ENCODE data around the gene AGFG2. TPM values are rescaled to one million over a fixed set of nuclear protein-coding genes. Genes with fewer than 3 reads are reported as not detected.

Gene AGFG2
- total and polyA plus RNA-seq, 2 of the 13 experiments (the other 11 are each of a cell fraction or from before 2014, with no cell fraction given): 125 to 132 TPM

DNA sequence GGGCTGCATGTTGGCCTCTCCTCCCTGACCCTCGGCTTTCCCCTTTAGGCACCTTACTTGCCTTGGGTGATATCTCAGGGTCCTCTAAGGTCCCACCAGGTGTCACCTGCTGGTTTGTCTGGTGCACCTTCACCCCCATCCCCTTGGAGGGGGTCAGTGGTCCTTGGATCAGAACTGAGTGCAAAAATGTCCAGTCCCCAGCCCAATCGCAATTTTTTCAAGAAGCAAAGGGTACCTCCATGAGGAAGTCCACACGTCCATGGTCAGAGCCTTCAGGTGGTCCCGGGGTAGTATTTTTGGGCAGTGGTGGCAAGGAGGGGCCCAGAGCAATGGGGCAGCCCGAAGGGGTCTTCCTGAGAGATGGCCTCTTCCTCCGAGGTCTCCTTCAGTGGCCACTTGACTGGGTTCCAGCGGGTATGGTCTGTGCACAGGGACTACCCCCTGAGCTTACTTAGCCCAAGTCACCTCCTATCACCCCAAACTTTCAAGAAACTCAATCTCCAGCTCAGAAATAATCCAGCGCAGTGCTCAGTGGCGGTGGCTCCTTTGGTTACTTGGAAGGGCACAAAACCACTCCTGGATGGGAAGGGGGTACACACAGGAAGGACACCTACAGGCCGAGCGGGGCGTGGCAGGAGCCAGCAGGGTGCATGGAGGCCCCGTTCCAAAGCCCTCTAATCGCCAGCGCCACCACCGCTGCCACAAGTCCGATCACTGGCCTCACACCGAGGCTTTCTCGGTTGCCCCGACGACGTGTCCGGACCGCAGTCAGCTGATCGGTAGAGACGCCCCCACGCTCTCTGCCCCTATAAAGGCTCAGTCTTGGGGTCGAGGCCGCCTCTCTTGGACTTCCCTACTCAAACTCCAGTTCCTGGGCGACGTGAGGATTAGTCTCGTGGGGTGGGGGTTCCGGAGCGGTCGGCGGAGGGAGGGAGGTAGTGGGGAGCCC, 30.2 kb downstream of the AGFG2 start (continued):
- TF ChIP-seq, protein P1, sequence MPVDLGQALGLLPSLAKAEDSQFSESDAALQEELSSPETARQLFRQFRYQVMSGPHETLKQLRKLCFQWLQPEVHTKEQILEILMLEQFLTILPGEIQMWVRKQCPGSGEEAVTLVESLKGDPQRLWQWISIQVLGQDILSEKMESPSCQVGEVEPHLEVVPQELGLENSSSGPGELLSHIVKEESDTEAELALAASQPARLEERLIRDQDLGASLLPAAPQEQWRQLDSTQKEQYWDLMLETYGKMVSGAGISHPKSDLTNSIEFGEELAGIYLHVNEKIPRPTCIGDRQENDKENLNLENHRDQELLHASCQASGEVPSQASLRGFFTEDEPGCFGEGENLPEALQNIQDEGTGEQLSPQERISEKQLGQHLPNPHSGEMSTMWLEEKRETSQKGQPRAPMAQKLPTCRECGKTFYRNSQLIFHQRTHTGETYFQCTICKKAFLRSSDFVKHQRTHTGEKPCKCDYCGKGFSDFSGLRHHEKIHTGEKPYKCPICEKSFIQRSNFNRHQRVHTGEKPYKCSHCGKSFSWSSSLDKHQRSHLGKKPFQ (CRISPR knock-in tag; IDR thresholded peaks at IDR 0.05; ENCODE audit: insufficient replicate concordance): no peak
- TF ChIP-seq NFYB (CRISPR knock-in tag; IDR thresholded peaks at IDR 0.05) (no peak), ZNF232 (CRISPR knock-in tag; IDR thresholded peaks at IDR 0.05; ENCODE audit: borderline replicate concordance) (0 out of 2 replicates have a peak, but pooled peaks have one; percentile 18), BRD4 (CRISPR knock-in tag; IDR thresholded peaks at IDR 0.05) (no peak; the same call in 1 of the 2 replicates), SRSF4 (IDR thresholded peaks at IDR 0.05; ENCODE audit: low read depth, low read length, poor library complexity, severe bottlenecking) (no peak), PHF8 (CRISPR knock-in tag; IDR thresholded peaks at IDR 0.05) (peak; percentile 61; the same call in 1 of the 2 replicates), PITX1 (CRISPR knock-in tag; IDR thresholded peaks at IDR 0.05) (peak; percentile 92), NCOA5 (CRISPR knock-in tag; IDR thresholded peaks at IDR 0.05) (peak; percentile 72; the same call in 1 of the 2 replicates), PRPF4 (IDR thresholded peaks at IDR 0.05; ENCODE audit: low read depth, low read length, poor library complexity, severe bottlenecking) (no peak)
- TF ChIP-seq, protein P2, sequence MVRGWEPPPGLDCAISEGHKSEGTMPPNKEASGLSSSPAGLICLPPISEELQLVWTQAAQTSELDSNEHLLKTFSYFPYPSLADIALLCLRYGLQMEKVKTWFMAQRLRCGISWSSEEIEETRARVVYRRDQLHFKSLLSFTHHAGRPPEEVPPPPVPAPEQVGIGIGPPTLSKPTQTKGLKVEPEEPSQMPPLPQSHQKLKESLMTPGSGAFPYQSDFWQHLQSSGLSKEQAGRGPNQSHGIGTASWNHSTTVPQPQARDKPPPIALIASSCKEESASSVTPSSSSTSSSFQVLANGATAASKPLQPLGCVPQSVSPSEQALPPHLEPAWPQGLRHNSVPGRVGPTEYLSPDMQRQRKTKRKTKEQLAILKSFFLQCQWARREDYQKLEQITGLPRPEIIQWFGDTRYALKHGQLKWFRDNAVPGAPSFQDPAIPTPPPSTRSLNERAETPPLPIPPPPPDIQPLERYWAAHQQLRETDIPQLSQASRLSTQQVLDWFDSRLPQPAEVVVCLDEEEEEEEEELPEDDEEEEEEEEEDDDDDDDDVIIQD (CRISPR knock-in tag; IDR thresholded peaks at IDR 0.05; ENCODE audit: low read depth): no peak
- TF ChIP-seq, protein P3, sequence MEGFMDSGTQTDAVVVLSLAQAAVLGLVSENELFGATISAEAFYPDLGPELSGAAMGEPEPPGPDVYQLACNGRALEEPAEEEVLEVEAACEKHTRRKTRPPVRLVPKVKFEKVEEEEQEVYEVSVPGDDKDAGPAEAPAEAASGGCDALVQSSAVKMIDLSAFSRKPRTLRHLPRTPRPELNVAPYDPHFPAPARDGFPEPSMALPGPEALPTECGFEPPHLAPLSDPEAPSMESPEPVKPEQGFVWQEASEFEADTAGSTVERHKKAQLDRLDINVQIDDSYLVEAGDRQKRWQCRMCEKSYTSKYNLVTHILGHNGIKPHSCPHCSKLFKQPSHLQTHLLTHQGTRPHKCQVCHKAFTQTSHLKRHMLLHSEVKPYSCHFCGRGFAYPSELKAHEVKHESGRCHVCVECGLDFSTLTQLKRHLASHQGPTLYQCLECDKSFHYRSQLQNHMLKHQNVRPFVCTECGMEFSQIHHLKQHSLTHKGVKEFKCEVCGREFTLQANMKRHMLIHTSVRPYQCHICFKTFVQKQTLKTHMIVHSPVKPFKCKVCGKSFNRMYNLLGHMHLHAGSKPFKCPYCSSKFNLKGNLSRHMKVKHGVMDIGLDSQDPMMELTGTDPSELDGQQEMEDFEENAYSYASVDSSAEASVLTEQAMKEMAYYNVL (CRISPR knock-in tag; IDR thresholded peaks at IDR 0.05; ENCODE audit: borderline replicate concordance): no peak
- TF ChIP-seq, protein P4, sequence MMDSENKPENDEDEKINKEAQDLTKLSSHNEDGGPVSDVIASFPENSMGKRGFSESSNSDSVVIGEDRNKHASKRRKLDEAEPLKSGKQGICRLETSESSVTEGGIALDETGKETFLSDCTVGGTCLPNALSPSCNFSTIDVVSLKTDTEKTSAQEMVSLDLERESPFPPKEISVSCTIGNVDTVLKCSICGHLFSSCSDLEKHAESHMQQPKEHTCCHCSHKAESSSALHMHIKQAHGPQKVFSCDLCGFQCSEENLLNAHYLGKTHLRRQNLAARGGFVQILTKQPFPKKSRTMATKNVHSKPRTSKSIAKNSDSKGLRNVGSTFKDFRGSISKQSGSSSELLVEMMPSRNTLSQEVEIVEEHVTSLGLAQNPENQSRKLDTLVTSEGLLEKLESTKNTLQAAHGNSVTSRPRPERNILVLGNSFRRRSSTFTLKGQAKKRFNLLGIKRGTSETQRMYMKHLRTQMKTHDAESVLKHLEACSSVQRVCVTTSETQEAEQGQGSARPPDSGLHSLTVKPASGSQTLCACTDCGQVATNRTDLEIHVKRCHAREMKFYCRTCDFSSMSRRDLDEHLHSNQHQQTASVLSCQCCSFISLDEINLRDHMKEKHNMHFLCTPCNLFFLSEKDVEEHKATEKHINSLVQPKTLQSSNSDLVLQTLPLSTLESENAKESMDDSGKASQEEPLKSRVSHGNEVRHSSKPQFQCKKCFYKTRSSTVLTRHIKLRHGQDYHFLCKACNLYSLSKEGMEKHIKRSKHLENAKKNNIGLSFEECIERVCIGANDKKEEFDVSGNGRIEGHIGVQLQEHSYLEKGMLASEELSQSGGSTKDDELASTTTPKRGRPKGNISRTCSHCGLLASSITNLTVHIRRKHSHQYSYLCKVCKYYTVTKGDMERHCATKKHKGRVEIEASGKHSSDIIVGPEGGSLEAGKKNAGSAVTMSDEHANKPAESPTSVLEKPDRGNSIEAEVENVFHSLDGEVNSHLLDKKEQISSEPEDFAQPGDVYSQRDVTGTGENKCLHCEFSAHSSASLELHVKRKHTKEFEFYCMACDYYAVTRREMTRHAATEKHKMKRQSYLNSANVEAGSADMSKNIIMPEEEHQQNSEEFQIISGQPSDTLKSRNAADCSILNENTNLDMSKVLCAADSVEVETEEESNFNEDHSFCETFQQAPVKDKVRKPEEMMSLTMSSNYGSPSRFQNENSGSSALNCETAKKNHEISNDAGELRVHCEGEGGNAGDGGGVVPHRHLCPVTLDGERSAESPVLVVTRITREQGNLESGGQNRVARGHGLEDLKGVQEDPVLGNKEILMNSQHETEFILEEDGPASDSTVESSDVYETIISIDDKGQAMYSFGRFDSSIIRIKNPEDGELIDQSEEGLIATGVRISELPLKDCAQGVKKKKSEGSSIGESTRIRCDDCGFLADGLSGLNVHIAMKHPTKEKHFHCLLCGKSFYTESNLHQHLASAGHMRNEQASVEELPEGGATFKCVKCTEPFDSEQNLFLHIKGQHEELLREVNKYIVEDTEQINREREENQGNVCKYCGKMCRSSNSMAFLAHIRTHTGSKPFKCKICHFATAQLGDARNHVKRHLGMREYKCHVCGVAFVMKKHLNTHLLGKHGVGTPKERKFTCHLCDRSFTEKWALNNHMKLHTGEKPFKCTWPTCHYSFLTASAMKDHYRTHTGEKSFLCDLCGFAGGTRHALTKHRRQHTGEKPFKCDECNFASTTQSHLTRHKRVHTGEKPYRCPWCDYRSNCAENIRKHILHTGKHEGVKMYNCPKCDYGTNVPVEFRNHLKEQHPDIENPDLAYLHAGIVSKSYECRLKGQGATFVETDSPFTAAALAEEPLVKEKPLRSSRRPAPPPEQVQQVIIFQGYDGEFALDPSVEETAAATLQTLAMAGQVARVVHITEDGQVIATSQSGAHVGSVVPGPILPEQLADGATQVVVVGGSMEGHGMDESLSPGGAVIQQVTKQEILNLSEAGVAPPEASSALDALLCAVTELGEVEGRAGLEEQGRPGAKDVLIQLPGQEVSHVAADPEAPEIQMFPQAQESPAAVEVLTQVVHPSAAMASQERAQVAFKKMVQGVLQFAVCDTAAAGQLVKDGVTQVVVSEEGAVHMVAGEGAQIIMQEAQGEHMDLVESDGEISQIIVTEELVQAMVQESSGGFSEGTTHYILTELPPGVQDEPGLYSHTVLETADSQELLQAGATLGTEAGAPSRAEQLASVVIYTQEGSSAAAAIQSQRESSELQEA (CRISPR knock-in tag; IDR thresholded peaks at IDR 0.05; ENCODE audit: not compliant biosample characterization): no peak
- TF ChIP-seq, protein P5, sequence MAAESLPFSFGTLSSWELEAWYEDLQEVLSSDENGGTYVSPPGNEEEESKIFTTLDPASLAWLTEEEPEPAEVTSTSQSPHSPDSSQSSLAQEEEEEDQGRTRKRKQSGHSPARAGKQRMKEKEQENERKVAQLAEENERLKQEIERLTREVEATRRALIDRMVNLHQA (CRISPR knock-in tag; IDR thresholded peaks at IDR 0.05): 0 out of 2 replicates have a peak, but pooled peaks have one; percentile 28
